IMR-90 (cell line): ENCODE measurements around the gene USP43. TPM values are rescaled to one million over a fixed set of nuclear protein-coding genes. Genes with fewer than 3 reads are reported as not detected.

Experiments
- ATAC-seq: fragments of 200-7000 bp; cut with Tn5 transposase; 2 replicates; pipeline ENCODE4 v1.9.1; 2020; ENCODE audit warnings: low read depth, mild to moderate bottlenecking, moderate library complexity
- BruUV-seq: library from RNA; stranded (reverse); fragments of 400-500 nt; replicated peaks from 2 replicates; lab custom pipeline; 2021; lab: Mats Ljungman, UMichigan
- CTCF ChIA-PET: fragments of 300-600 bp; formaldehyde crosslinking; extraction: SDS; loops from one replicate; lab custom pipeline; 2021; ENCODE audit warnings: antibody characterized with exemption; lab: Yijun Ruan, JAX
- POLR2A ChIA-PET: fragments of 300-600 bp; sonication (Branson Sonifier 250); formaldehyde crosslinking; loops from one replicate; lab custom pipeline; 2022; ENCODE audit warnings: antibody characterized with exemption; ENCODE audit not compliant: unreplicated experiment; lab: Charles Lee
- DNase-seq: peaks from one replicate; pipeline ENCODE4 v3.0.0; 2013
- H2AFZ ChIP-seq: replicated peaks from 2 replicates; pipeline ENCODE3; 2013; ENCODE audit warnings: low read length, mild to moderate bottlenecking; ENCODE audit not compliant: poor library complexity
- H2AK5ac ChIP-seq: 2 replicates; pipeline ENCODE4 v1.6.1; 2013; ENCODE audit warnings: low read depth, low read length, inconsistent platforms
- H2AK9ac ChIP-seq: replicated peaks from 2 replicates; pipeline ENCODE3; 2013; ENCODE audit warnings: mild to moderate bottlenecking, low read depth, low read length, moderate library complexity; ENCODE audit not compliant: poor library complexity
- H2BK120ac ChIP-seq: 2 replicates; pipeline ENCODE4 v1.6.1; 2013; ENCODE audit warnings: low read depth, low read length, inconsistent platforms
- H2BK15ac ChIP-seq: 3 replicates; pipeline ENCODE4 v1.6.1; 2013; ENCODE audit warnings: low read depth, low read length, inconsistent platforms
- H2BK20ac ChIP-seq: 2 replicates; pipeline ENCODE4 v1.6.1; 2013; ENCODE audit warnings: low read depth, mild to moderate bottlenecking, inconsistent platforms, low read length, moderate library complexity
- H2BK5ac ChIP-seq: 2 replicates; pipeline ENCODE4 v1.6.1; 2013; ENCODE audit warnings: mild to moderate bottlenecking, low read depth, low read length, inconsistent platforms; ENCODE audit not compliant: poor library complexity, severe bottlenecking
- H3K14ac ChIP-seq: replicated peaks from 2 replicates; pipeline ENCODE4 v1.6.1; 2013; ENCODE audit warnings: low read depth, low read length, inconsistent platforms
- H3K18ac ChIP-seq: 2 replicates; pipeline ENCODE4 v1.6.1; 2013; ENCODE audit warnings: low read depth, low read length, control low read depth
- H3K23ac ChIP-seq: 2 replicates; pipeline ENCODE4 v1.6.1; 2013; ENCODE audit warnings: low read depth, low read length, inconsistent platforms
- H3K27ac ChIP-seq: 2 replicates; pipeline ENCODE4 v1.5.1; 2013; ENCODE audit warnings: mild to moderate bottlenecking, control low read depth, low read length; ENCODE audit not compliant: insufficient read depth
- H3K27me3 ChIP-seq: 2 replicates; pipeline ENCODE4 v1.6.1; 2013; ENCODE audit warnings: low read length; ENCODE audit not compliant: control insufficient read depth, insufficient read depth
- H3K36me3 ChIP-seq: 2 replicates; pipeline ENCODE4 v1.6.1; 2013; ENCODE audit warnings: low read length, mixed read lengths; ENCODE audit not compliant: control insufficient read depth, insufficient read depth
- H3K4ac ChIP-seq: 2 replicates; pipeline ENCODE4 v1.6.1; 2013; ENCODE audit warnings: low read depth, low read length, inconsistent platforms
- H3K4me1 ChIP-seq: 2 replicates; pipeline ENCODE4 v1.6.1; 2013; ENCODE audit warnings: low read length, mixed read lengths; ENCODE audit not compliant: control insufficient read depth, insufficient read depth
- H3K4me2 ChIP-seq: 2 replicates; pipeline ENCODE4 v1.6.1; 2013; ENCODE audit warnings: low read depth, mild to moderate bottlenecking, control low read depth, low read length, moderate library complexity
- H3K4me3 ChIP-seq: 2 replicates; pipeline ENCODE4 v1.5.1; 2013; ENCODE audit warnings: low read depth, mild to moderate bottlenecking, control low read depth, low read length, moderate library complexity; ENCODE audit not compliant: insufficient read depth
- H3K56ac ChIP-seq: 2 replicates; pipeline ENCODE4 v1.6.1; 2013; ENCODE audit warnings: low read length, inconsistent platforms; ENCODE audit not compliant: insufficient read depth; ENCODE audit errors: extremely low read depth
- H3K79me1 ChIP-seq, 2 experiments: 2 replicates each; pipeline ENCODE4 v1.6.1; 2013; ENCODE audit warnings: low read length in 2 of 2, inconsistent platforms in 1 of 2, low read depth in 1 of 2
- H3K9ac ChIP-seq: 2 replicates; pipeline ENCODE4 v1.6.1; 2013; ENCODE audit warnings: low read depth, low read length, control low read depth
- H3K9me1 ChIP-seq: 2 replicates; pipeline ENCODE4 v1.6.1; 2013; ENCODE audit warnings: low read length, inconsistent platforms; ENCODE audit not compliant: insufficient read depth
- H3K9me3 ChIP-seq: 2 replicates; pipeline ENCODE4 v1.6.1; 2013; ENCODE audit warnings: low read length; ENCODE audit not compliant: control insufficient read depth, insufficient read depth
- H4K20me1 ChIP-seq: 2 replicates; pipeline ENCODE4 v1.6.1; 2013; ENCODE audit warnings: low read length, inconsistent platforms; ENCODE audit not compliant: insufficient read depth
- H4K5ac ChIP-seq: 2 replicates; pipeline ENCODE4 v1.6.1; 2013; ENCODE audit warnings: mild to moderate bottlenecking, low read depth, low read length, control low read depth
- H4K8ac ChIP-seq, 2 experiments: 2 replicates each; pipeline ENCODE4 v1.6.1; 2013; ENCODE audit warnings: low read depth in 2 of 2, low read length in 2 of 2, control low read depth in 1 of 2, inconsistent platforms in 1 of 2
- H4K91ac ChIP-seq: 2 replicates; pipeline ENCODE4 v1.6.1; 2013; ENCODE audit warnings: low read depth, low read length, inconsistent platforms; ENCODE audit not compliant: insufficient read depth
- BHLHE40 ChIP-seq: fragments of 150-350 bp; IDR thresholded peaks from 2 replicates; pipeline ENCODE4 v1.6.1; 2016; ENCODE audit warnings: mild to moderate bottlenecking, low read depth, low read length
- CEBPB ChIP-seq: IDR thresholded peaks from 2 replicates; pipeline ENCODE4 v1.6.1; 2012; ENCODE audit warnings: low read depth, low read length, improper control_type of control experiment
- FOS ChIP-seq: fragments of 150-350 bp; IDR thresholded peaks from 2 replicates; pipeline ENCODE4 v1.6.1; 2016; ENCODE audit warnings: low read depth, low read length
- MAZ ChIP-seq: IDR thresholded peaks from 2 replicates; pipeline ENCODE4 v1.6.1; 2012; ENCODE audit warnings: low read depth, mild to moderate bottlenecking, low read length, improper control_type of control experiment, moderate library complexity, borderline replicate concordance
- RAD21 ChIP-seq: IDR thresholded peaks from 2 replicates; pipeline ENCODE4 v1.6.1; 2012; ENCODE audit warnings: low read length, improper control_type of control experiment
- RFX5 ChIP-seq: IDR thresholded peaks from 2 replicates; pipeline ENCODE4 v1.8.0; 2012; ENCODE audit warnings: low read depth, mild to moderate bottlenecking, low read length, moderate library complexity
- SMC3 ChIP-seq: fragments of 150-350 bp; IDR thresholded peaks from 2 replicates; pipeline ENCODE4 v1.6.1; 2016; ENCODE audit warnings: low read depth, mild to moderate bottlenecking, antibody characterized with exemption, low read length, moderate library complexity
- USF2 ChIP-seq: fragments of 150-350 bp; IDR thresholded peaks from 2 replicates; pipeline ENCODE4 v1.6.1; 2017; ENCODE audit warnings: mild to moderate bottlenecking, antibody characterized with exemption, low read length, low read depth
- WGBS, 2 experiments: methylation state at CpG; one replicate each; pipeline versions ENCODE4 v1.1.5 to v1.1.7; 2013; ENCODE audit warnings: missing lambda C conversion rate in 2 of 2; ENCODE audit not compliant: insufficient read length in 1 of 2; ENCODE audit errors: extremely low coverage in 2 of 2; 5-methylcytosine and 5-hydroxymethylcytosine counted together
- dilution Hi-C: fragments of 300-500 bp; cut with HindIII; formaldehyde crosslinking; loops from one replicate; pipeline ENCODE4 v1.14.3; 2018; ENCODE audit warnings: low sequenced_read_pairs; ENCODE audit not compliant: unreplicated experiment
- in situ Hi-C: fragments of 300-500 bp; cut with MboI; formaldehyde crosslinking; loops from 3 replicates; pipeline ENCODE4 v1.14.3; 2019; ENCODE audit warnings: low sequenced_read_pairs, inconsistent platforms, mixed read lengths
- intact Hi-C: fragments of 100-400 bp; cut with micrococcal nuclease; formaldehyde crosslinking; loops from 2 replicates; pipeline ENCODE4 v1.10.0; 2022
- polyA plus RNA-seq, 3 experiments: library from polyadenylated mRNA; depleted of rRNA; stranded (reverse); fragments of >200 nt; gene quantifications; 2 replicates each; pipeline ENCODE4 v1.2.3, GENCODE V29; 2012; ENCODE audit warnings: low replicate concordance in 1 of 3
- total RNA-seq: library from RNA; depleted of rRNA; stranded (reverse); fragments of >200 nt; gene quantifications from 2 replicates; pipeline ENCODE4 v1.2.3, GENCODE V29; 2012

Gene USP43
- total and polyA plus RNA-seq, 2 of the 4 experiments (the other 2 are of a cell fraction) = not detected

GRCh38 chr17:9700754-9701476 lies 55.6 kb downstream of the USP43 start:
- H3K79me1 ChIP-seq = no peaks in the 10 kb centered on the region
- H4K8ac ChIP-seq = no peak overlapping the region
- H2AK5ac ChIP-seq = no peak overlapping the region
- H3K56ac ChIP-seq = no peak overlapping the region
- no peak overlapping the region for H3K9ac ChIP-seq
- BruUV-seq = no TSS peak
- in situ Hi-C loops = no loop called here
- no peak overlapping the region for H4K91ac ChIP-seq
- no peak overlapping the region for H2AK9ac ChIP-seq
- H2BK120ac ChIP-seq = no peak overlapping the region
- H3K4me1 ChIP-seq = no peaks in the 10 kb centered on the region
- ChIA-PET POLR2A (no interaction called here), CTCF (no interaction called here)
- no peak overlapping the region for H2AFZ ChIP-seq
- ATAC-seq (no peak), DNase-seq (no peak)
- intact Hi-C loops = no loop called here
- H3K27ac ChIP-seq = no peak overlapping the region
- H3K4me3 ChIP-seq = no peak overlapping the region
- TF ChIP-seq MAZ (no peak), FOS (no peak), RFX5 (no peak), RAD21 (no peak), SMC3 (no peak), BHLHE40 (no peak), USF2 (no peak), CEBPB (no peak)
- dilution Hi-C loops = no loop called here
- no peak overlapping the region for H3K23ac ChIP-seq
- no peak overlapping the region for H3K4ac ChIP-seq
- no peak overlapping the region for H2BK15ac ChIP-seq
- H3K14ac ChIP-seq = no peak overlapping the region
- H2BK20ac ChIP-seq = no peak overlapping the region
- no peak overlapping the region for H3K18ac ChIP-seq
- H2BK5ac ChIP-seq = no peak overlapping the region
- H3K9me1 ChIP-seq = no peaks in the 10 kb centered on the region
- no peaks in the 10 kb centered on the region for H4K20me1 ChIP-seq
- H3K27me3 ChIP-seq = no peaks in the 10 kb centered on the region
- 43% methylated on average over 6 of the region's 20 CpGs; no CpG with 5 or more reads in 1 of the 2 experiments for WGBS, 2 experiments
- H3K9me3 ChIP-seq = peaks cover 25% of the 10 kb centered on the region
- no peaks in the 10 kb centered on the region for H3K36me3 ChIP-seq
- H3K4me2 ChIP-seq = no peak overlapping the region
- H4K5ac ChIP-seq = no peak overlapping the region
